ENCODE data around the gene RIC8B. TPM values are rescaled to one million over a fixed set of nuclear protein-coding genes. Genes with fewer than 3 reads are reported as not detected.
"Not testable (repeated sequence)": the region's sequence is repeated elsewhere in the genome, so short reads cannot be mapped to it uniquely, and the experiment has no call there.

RIC8B gene, protein sequence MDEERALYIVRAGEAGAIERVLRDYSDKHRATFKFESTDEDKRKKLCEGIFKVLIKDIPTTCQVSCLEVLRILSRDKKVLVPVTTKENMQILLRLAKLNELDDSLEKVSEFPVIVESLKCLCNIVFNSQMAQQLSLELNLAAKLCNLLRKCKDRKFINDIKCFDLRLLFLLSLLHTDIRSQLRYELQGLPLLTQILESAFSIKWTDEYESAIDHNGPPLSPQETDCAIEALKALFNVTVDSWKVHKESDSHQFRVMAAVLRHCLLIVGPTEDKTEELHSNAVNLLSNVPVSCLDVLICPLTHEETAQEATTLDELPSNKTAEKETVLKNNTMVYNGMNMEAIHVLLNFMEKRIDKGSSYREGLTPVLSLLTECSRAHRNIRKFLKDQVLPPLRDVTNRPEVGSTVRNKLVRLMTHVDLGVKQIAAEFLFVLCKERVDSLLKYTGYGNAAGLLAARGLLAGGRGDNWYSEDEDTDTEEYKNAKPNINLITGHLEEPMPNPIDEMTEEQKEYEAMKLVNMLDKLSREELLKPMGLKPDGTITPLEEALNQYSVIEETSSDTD
- total RNA-seq (2014; rRNA removed; shearing (Covaris generic)) = 12.6 and 12.7 TPM in 2 replicates
- 6.3 and 8.3 TPM in 2 replicates for polyA plus RNA-seq (2015; cell fraction: cytosol; rRNA removed)
- 14.0 and 17.1 TPM in 2 replicates for polyA plus RNA-seq (2015; cell fraction: nucleus; rRNA removed)

- DNase-seq (ENCODE audit: low read depth) = peak; percentile 98
These were observed at the start of gene RIC8B for GRCh38 chr12:106774005-106774807. RIC8B (plus strand) TSS chr12:106774682; CDS start chr12:106774746, 64 bp downstream.

DNA sequence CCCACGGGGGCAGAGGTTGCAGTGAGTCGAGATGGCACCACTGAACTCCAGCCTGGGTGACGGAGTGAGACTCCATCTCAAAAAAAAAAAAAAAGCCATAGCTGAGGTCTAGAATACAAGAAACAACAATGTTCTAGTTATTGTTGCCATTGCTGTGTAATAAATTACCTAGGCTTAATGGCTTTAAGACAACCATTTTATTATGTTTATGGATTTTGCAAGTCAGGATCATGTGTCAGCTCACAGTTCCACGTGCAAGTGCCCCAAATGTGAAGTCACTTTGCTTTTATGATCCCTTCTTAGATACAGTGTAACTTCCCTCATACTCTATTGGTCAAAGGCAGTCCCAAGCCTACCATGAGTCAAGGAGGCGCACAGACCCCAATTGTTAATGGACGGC lies 49.5 kb upstream of the RIC8B start:
- DNase-seq (ENCODE audit: low read depth) = no peak

DNA sequence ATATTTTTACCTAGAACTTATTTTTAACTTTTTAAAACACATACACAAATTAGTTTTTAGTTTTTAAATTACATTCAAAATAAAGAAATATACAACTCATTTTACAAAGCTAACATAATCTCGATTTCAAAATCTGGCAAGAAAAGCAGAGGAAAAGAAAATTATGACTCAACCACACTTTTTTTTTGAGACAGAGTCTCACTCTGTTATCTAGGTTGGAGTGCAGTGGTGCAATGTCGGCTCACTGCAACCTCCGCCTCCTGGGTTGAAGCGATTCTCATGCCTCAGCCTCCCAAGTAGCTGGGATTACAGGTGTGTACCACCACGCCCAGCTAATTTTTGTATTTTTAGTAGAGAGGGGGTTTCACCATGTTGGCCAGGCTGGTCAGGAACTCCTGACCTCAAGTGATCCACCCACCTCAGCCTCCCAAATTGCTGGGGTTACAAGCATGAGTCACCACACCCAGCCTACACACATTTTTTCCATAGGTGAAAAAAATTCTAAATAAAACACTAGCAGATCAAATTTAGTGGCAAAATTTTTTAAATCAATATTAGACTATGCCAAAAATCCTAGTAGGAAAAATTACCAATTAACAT lies 47.8 kb upstream of the RIC8B start:
- DNase-seq (ENCODE audit: low read depth) = not testable (repeated sequence)

GRCh38 chr12:106729611-106730010 lies 44.9 kb upstream of the RIC8B start:
- DNase-seq (ENCODE audit: low read depth) = no peak

DNA sequence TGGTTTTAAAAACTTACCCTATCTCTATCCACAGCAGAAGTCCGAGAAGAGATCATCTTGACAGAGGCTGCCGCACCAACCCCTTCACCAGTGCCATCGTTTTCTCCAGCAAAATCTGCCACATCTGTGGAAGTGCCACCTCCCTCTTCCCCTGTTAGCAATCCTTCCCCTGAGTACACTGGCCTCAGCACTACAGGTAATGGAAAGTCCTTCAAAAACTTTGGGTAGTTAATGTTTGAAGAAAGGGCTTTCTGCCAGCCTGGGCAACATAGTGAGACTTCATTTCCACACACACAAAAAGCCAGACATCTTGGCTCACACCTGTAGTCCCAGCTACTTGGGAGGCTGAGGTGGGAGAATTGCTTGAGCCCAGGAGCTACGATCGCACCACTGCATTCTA lies 41.6 kb upstream of the RIC8B start:
- DNase-seq (ENCODE audit: low read depth) = no peak

GRCh38 chr12:106733660-106734059 lies 40.8 kb upstream of the RIC8B start:
- no peak for DNase-seq (ENCODE audit: low read depth)

GRCh38 chr12:106736051-106736957 lies 38.2 kb upstream of the RIC8B start:
- DNase-seq (ENCODE audit: low read depth) = peak; percentile 49

- DNase-seq (ENCODE audit: low read depth) = no peak
These were observed 35.2 kb upstream of the RIC8B start for GRCh38 chr12:106739318-106739717.

DNA sequence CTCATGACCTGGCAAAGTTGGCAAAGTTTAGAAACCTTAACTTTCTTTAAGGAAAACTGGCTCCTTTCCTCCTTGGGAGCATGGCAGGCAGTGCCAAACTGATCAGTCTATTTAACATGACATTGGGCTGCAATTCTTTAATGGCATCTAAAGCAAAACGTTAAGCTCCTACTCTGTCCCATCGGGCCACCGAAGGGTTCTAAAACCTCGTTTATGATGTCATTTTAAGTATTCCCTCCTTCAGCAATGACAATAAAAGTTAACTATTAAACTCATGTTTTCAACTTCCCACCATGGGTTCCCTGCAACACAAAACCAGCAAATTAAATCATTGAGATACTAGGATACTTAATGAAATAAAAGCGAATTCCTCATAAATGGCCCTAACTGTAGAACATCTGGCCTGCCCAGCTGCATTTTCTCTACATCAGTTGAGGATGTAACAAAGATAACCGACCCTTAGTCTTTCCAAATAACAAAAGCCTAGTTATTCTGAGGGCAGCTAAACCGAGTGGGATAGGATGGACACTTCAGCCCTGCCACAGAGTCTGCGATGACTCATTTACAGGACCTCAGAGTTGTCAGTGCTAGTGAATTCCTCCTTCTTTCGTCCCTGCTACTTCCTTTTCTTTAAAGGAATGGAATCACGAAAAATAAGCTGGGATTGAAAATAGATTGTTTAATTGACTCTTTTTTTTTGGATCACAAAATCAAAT lies 34.5 kb upstream of the RIC8B start:
- DNase-seq (ENCODE audit: low read depth) = peak; percentile 69

- DNase-seq (ENCODE audit: low read depth) = no peak
These were observed 33.7 kb upstream of the RIC8B start for GRCh38 chr12:106740818-106741217.

DNA sequence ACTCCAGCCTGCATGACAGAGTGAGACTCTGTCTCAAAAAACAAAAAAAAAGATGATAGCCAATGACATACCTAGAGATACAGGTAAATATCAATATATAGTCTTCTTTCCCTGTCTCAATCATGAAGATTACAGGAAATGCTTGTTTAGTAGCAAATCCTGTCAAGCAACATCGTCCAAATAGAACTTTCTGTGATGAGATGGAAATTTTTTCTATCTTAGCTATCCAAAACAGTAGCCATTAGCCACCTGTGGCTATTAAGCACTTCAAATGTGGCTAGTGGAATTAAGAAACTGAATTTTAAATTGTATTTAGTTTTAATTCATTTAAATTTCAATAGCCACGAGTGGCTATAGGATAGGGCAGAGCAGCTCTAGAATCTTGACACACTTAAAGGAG lies 33.2 kb upstream of the RIC8B start:
- no peak for DNase-seq (ENCODE audit: low read depth)

GRCh38 chr12:106743270-106743988 lies 31.1 kb upstream of the RIC8B start:
- DNase-seq (ENCODE audit: low read depth) = no peak

DNA sequence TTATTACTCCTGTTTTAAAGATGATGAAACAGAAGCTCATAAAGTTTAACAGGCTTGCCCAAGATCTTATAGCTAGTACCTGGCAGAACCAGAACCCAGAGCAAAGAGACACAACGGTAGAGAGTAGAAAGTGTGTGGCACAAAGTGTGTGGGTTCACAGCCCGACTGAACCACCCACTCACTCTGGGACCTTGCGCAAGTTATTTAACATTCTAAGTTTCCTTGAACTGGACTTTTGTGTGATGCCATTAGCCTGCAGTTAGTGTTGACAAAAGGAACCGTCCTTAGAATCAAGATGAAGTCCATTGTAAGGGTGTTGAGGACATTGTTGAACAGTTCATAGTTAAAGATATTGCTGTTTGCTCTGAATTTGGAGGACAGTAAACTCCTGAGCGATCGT lies 29.9 kb upstream of the RIC8B start:
- no peak for DNase-seq (ENCODE audit: low read depth)

DNA sequence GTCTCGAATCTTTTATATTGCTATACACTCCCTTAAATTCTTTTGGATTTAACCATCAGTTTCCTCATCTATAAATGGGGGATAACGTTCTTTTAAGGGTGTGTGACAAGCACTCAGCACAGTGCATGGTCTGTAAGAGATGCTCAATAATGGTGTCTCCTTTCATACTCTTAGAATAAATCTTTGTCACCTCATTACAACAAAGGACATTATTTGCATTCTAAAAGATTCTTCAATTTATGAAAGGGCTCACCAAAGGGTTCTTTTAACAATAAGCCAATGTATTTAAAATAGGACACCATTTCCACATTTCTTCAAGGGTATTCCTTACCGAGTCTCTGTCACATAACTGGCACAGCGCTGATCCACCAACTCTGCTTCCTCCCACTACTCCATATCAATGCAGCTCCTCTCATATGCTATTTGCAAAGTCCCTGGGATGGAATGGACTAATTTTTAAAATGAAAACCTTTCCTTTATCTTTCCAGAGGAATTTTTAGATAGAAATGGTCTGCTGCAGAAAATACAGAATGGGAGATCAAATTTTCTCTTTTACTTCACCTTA lies 29.2 kb upstream of the RIC8B start:
- DNase-seq (ENCODE audit: low read depth) = no peak

DNA sequence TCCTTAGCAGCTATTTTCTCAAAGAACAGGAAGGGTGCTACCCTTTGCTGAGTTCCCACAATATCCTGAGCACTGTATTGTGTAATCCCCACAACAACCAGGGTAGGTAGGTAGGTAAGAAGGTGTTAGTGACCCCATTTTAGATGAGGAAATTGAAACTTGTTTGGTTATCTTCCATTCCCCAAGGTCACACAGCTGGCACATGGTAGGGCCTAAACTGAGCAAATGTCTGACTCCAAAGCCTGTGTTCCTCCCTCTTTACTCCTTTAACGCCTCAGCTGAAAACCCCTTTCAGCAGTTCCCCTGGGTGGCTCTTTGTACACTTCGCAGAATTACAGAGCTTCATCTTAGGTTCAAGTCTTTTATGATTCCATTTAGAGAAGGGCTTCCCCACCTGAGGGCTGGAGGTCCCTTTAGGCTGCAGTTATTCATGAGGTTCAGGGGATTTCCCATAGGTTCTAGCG lies 26.5 kb upstream of the RIC8B start:
- no peak for DNase-seq (ENCODE audit: low read depth)

- DNase-seq (ENCODE audit: low read depth) = peak; percentile 15
These were observed 24.0 kb upstream of the RIC8B start for GRCh38 chr12:106750524-106750923.

DNA sequence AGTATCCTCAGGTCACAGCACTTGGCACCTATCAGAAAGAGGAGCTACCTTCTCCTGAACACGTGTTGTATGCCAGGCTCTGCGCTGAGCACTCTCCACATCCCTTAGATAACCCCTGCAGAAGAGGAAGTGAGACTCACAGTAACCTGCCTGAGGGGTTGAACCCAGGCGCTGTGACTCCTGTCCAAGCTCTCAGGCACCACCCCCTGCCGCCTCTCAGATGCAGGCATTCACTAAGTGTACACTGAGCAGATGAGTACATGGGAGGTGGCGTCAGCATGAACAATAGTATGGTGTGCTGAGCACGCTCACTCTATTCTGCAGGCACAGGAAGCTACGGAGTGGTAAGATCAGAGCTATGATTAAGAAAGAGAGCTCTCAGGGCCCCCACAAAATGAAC lies 21.0 kb upstream of the RIC8B start:
- peak; percentile 18 for DNase-seq (ENCODE audit: low read depth)

DNA sequence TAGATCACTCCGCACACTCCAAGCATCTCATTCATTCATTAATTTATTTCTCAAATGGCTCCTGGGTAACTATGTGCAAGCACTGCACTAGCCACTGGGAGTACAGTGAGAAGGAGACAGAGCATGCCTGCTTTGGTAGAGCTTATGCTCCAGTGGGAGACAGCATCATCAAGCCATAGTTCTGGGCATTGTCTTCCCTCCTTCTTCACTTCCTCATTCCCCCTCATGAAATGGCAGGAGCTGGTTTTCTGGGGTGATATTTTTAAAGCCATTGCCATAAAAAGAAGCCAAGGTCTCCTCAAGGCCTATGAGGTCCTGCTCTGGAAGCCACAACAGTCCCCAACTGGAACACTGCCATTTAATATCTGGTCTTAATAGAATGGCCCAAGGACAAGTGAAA lies 20.2 kb upstream of the RIC8B start:
- DNase-seq (ENCODE audit: low read depth) = no peak

All from HT1080 (cell line).